Loucy (cell line): ENCODE measurements around the gene SNRNP25.

Experiments
- CTCF ChIP-seq: fragments of 200-600 bp; sonication (generic); conservative IDR thresholded peaks from 2 replicates; pipeline ENCODE4 v1.5.1; 2014; ENCODE audit warnings: mild to moderate bottlenecking, antibody characterized with exemption, low read length
- EZH2phosphoT487 ChIP-seq: fragments of 200-600 bp; IDR thresholded peaks from 2 replicates; pipeline ENCODE4 v1.6.1; 2018; ENCODE audit warnings: antibody characterized with exemption, mild to moderate bottlenecking, moderate library complexity, borderline replicate concordance

DNA sequence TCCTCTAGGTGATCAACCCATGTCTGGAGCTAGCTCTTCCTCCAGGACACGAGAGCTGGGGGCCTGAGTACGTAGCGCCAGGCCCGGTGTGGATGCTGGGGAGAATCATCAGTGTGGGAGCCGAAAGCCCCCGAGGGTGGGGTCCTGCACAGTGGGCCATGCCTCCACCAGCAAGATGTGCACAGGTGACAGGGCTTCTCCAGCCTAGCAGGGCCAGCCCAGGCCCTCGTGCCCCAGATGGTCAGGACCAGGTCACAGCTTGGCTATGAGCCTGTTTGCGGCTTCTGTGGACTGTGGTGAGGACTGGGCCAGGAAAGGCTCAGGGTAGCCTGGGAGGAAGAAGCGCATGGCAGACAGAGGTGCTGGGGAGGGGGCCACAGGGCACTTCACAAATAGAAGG lies 32.2 kb downstream of the SNRNP25 start:
- no peak for TF ChIP-seq CTCF
- no peak for TF ChIP-seq EZH2phosphoT487
